HTERT RPE-1 (cell line): Measurements from ENCODE around the gene SPATA16.
"Not testable (repeated sequence)": the region's sequence is repeated elsewhere in the genome, so short reads cannot be mapped to it uniquely, and the experiment has no call there.

Experiments
- in situ Hi-C: fragments of 300-500 bp; cut with MboI; formaldehyde crosslinking; loops from 4 replicates; pipeline ENCODE4 v1.14.3; 2020; ENCODE audit warnings: low sequenced_read_pairs

The SPATA16 gene

DNA sequence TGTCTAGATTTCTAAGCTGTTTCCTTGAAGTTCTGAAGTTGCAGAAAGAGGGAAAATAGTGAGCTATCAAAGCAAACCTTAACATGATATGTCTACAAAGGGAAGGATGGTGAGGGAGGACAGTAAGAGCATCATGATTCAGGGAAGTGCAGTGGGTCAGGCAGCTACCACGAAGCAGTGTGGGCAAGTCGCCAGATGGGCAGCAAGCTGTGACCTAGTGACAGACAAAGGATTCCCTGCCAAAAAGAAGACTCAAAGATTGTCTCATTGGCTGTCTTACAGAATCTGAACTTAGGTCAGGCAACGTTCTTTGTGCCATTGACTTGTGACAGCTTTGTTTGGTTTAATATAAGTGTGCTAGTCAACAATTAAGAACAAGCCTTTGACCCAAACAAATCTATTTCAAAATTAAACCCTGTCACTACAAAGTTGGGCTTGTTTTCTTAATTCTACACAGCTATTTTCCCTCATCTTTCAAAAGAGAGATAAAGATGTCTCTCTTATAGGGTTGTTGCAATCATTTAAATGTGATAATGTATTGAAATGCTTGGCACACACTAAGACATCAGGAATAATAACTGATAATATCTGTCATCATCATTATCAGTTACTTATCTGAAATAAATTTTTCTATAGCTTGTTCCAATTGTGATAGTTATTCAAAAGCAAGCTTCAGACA is 237.3 kb downstream of the SPATA16 start:
- in situ Hi-C loops, result no loop called here

DNA sequence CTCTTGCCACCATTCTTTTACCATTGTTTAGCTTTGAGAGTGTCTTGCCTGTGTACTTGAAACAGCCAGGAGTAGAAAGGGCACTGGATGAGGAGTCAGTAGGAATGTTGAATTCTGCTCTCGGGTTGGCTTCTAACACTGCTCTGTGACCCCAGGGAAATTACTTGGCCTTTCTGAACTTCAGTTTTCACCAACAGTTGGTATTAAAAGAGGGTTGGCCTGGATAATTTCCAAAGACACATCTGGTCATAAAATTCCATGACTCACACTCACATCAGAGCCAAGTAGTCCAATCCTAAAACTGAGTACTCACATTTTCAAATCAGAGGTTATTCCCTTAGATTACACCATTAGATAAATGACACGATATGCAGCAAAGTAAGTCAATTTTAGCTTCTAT is 248.9 kb downstream of the SPATA16 start:
- in situ Hi-C loops, result no loop called here

DNA sequence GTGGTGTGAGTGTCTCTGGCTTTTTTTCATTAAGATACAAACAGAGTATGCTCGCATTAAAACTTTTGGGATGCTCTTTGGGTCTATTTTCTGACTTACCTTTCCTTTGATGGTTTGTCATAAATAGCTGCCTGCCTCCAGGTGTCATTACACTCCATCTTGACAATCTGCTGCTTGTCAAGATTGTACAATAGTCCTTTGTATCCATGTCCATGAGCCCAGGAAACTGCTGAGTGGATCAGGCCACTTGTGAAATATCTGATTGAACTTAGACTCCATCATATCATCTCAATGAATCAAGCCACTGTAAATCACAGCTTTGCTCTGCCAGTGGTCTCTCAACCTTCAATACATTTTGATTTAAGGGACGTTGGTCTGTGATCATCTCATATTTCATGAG is 255.3 kb downstream of the SPATA16 start:
- in situ Hi-C loops, result no loop called here

- in situ Hi-C loops, result no loop called here
These were observed 258.5 kb downstream of the SPATA16 start for GRCh38 chr3:172882563-172882962.

GRCh38 chr3:172879381-172879780 is 261.7 kb downstream of the SPATA16 start:
- in situ Hi-C loops, result not testable (repeated sequence)

- in situ Hi-C loops, result no loop called here
These were observed 264.0 kb downstream of the SPATA16 start for GRCh38 chr3:172877011-172877410.

DNA sequence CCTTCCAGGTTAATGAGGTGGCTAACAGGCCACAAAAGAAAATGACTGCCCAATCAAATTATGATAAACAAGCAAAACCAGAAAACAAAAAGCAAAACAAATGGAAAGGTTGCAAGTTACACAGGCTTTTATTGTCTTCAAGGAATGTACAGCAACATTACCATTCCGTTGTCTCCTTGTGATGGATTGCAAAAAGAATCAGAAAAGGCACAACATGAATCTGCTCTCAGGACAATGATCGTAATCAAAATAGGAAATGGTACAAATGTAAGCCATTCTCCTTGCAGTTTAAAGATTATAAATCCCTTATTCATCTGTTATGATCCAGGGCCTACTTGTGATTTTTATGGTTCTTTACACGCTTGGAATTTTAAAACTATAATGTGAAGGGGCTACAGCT is 264.7 kb downstream of the SPATA16 start:
- in situ Hi-C loops, result no loop called here

DNA sequence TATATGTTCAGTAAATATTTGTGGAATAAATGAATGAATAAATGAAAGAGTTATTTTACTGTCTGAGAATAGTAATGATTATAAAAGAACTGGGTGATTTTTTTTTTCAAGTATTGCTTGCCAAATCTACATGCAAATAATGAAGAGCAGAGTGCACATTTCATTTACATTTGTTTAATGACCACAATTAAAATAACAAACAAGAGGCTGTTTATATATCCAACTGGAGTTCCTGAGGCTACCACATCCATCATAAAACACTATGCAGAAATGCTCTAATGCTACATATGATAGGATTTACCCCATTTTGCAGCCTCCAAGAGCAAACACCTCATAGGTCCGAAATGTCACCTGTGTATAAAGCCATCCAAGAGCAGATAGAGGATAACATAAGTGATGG is 266.0 kb downstream of the SPATA16 start:
- in situ Hi-C loops, result no loop called here

DNA sequence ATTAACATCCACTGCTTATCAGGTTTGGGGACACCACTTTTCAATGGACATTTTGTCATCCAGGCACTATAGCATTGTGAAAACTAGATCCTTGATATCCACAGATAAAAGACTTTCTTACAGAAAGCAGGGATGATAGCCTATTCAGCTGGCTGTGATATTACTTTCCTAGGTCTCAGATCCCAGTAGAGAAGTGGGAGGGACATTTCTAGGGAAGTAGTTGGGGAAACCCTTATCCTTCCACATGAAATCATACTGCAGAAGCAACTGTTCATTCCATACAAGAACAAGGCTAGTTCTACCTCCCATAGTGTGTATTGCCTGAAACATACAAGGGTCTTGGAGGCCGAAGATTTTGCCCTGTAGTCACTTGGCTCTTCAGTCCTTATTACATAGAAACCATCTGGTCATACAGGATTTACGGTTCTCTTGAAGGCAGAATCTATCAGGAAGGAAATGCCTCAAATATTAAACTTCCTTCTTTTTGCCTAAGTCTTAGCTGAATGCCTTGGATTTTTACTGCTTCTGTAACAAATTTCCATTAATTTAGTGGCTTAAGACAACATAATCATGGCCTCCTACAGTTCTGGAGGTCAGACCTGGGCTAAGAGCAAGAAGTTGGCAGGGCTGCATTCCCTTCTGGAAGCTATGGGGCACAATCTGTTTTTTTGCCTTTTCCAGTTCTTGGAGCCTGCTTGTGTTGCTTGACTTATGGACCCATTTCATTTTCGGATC is 271.1 kb downstream of the SPATA16 start:
- in situ Hi-C loops, result no loop called here

- in situ Hi-C loops, result no loop called here
These were observed 271.7 kb downstream of the SPATA16 start for GRCh38 chr3:172869368-172869771.

- in situ Hi-C loops, result no loop called here
These were observed 272.3 kb downstream of the SPATA16 start for GRCh38 chr3:172868582-172869200.

DNA sequence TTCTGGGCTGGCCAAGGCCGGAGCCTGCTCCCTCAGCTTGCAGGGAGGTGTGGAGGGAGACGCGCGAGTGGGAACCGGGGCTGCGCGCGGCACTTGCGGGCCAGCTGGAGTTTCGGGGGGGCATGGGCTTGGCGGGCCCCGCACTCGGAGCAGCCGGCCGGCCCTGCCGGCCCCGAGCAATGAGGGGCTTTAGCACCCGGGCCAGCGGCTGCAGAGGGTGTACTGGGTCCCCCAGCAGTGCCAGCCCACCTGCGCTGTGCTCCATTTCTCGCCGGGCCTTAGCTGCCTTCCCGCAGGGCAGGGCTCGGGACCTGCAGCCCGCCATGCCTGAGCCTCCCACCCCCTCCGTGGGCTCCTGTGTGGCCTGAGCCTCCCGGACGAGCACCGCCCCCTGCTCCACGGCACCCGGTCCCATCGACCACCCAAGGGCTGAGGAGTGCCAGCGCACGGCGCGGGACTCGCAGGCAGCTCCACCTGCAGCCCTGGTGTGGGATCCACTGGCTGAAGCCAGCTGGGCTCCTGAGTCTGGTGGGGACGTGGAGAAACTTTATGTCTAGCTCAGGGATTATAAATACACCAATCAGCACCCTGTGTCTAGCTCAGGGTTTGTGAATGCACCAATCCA is 274.2 kb downstream of the SPATA16 start:
- in situ Hi-C loops, result not testable (repeated sequence)

- in situ Hi-C loops, result no loop called here
These were observed 282.0 kb downstream of the SPATA16 start for GRCh38 chr3:172859041-172859440.

- in situ Hi-C loops, result no loop called here
These were observed 284.0 kb downstream of the SPATA16 start for GRCh38 chr3:172856795-172857742.

DNA sequence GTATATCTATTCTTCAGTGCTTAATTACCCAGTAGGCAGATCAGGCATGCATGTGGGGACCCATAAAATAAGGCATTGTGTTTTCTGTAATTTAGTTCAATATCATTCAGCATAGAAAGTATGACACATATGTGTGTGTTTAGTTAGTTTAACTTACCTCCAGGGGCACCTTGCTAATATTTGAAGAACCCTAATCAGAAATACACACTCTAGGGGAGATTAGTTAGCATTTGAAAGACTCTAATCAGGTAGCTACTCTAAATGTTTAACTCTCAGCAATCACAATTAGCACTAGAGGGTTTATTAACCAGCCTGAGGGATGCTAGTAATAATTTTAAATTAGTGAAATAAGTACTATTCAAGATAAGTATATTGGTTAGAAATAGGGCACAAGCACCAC is 286.0 kb downstream of the SPATA16 start:
- in situ Hi-C loops, result no loop called here

GRCh38 chr3:172853921-172854666 is 286.9 kb downstream of the SPATA16 start:
- in situ Hi-C loops, result no loop called here

DNA sequence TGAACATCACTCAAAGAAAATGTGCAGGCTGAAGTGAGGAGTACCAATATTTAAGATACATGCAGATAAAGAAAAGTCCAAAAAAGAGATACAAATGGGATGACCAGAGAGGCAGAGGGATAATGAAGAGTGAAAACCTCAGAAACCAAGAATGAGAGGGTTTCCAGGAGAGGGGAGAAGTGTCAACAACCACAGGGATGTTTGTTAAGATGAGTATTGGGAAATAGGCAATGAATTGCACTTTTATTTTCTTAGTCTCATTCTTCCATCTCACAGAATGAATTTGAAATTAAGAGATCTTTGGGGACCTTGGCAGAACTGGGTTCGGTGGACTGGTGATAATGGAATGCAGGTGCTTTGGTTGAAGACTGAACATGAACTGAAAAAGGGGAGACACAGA is 288.0 kb downstream of the SPATA16 start:
- in situ Hi-C loops, result no loop called here

DNA sequence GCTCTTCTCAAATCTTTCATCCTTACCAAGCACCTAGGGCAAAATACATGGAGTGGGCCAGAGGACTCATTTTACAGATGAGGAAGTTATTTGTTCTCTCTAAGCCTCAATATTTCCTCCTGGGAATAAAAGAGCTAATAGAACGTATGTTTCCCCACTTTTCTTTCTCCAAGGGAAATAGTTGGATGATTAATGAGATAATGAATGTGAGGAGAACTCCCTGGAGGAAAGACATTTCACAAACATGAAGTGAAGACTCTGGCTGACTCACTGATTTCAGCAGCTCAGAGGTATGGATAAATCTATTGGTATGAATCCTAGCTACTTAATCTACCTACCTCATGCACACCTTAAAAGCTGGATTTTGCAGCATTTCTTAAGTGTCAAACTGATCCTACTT is 292.1 kb downstream of the SPATA16 start:
- in situ Hi-C loops, result no loop called here

DNA sequence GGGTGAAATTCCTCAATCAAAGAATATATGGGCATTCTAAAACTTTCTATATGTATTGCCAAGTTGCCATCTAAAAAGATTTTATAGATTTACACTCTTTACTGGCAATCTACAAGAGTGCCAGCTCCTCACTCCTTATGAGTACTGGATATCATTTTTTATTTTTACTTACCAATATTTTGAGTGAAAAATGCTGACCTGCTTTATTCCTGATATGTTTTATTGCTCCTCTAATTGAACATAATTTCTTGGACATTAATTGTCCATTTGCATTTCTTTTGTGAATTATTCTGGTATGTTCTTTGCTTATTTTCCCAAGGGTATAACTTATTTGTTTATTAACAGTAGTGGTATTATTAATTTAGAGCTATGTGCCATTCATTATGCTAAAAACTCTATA is 293.7 kb downstream of the SPATA16 start:
- in situ Hi-C loops, result no loop called here

- in situ Hi-C loops, result no loop called here
These were observed 294.3 kb downstream of the SPATA16 start for GRCh38 chr3:172846706-172847105.
